Endothelial cell of umbilical vein (primary cell): ENCODE data around the gene FTO. TPM values are rescaled to one million over a fixed set of nuclear protein-coding genes. Genes with fewer than 3 reads are reported as not detected.

ENCODE experiments used
- BruUV-seq: library from RNA; stranded (reverse); fragments of 400-500 nt; replicated peaks from 2 replicates; lab custom pipeline; 2021; lab: Mats Ljungman, UMichigan
- CTCF ChIA-PET: fragments of 300-600, 350-600 bp; sonication (Branson Sonifier 250); formaldehyde crosslinking; loops from one replicate; lab custom pipeline; 2021; ENCODE audit warnings: antibody characterized with exemption, inconsistent platforms; lab: Charles Lee
- POLR2A ChIA-PET: fragments of 300-600, 350-600 bp; sonication (Branson Sonifier 250); formaldehyde crosslinking; loops from one replicate; lab custom pipeline; 2021; ENCODE audit warnings: antibody characterized with exemption, inconsistent platforms; lab: Charles Lee
- DNase-seq: peaks from one replicate; pipeline ENCODE4 v3.0.0-alpha.2; 2011; ENCODE audit warnings: low read depth, low spot score
- FAIRE-seq: peaks from 2 replicates; lab custom pipeline; 2011; peaks lifted over from hg19 to GRCh38; lab: Jason Lieb, UNC
- H2AFZ ChIP-seq: 2 replicates; pipeline ENCODE4 v1.6.0; 2012; ENCODE audit warnings: low read depth, low read length, control low read depth, inconsistent platforms
- H3K27ac ChIP-seq: 2 replicates; pipeline ENCODE4 v1.5.1; 2011; ENCODE audit warnings: low read depth, mild to moderate bottlenecking, control low read depth, low read length, moderate library complexity; ENCODE audit not compliant: insufficient read depth
- H3K27me3 ChIP-seq, 2 experiments: 2 replicates each; pipeline versions ENCODE4 v1.6.0 to v1.6.1; 2011; ENCODE audit warnings: low read length in 2 of 2, mixed read lengths in 1 of 2; ENCODE audit not compliant: control insufficient read depth in 2 of 2, insufficient read depth in 2 of 2
- H3K36me3 ChIP-seq, 2 experiments: 2 replicates in 1 of 2; 3 replicates in 1 of 2; pipeline ENCODE4 v1.5.1; 2011; ENCODE audit warnings: low read length in 2 of 2, mild to moderate bottlenecking in 1 of 2, moderate library complexity in 1 of 2; ENCODE audit not compliant: control insufficient read depth in 2 of 2, insufficient read depth in 2 of 2; ENCODE audit errors: extremely low read depth in 1 of 2
- H3K4me1 ChIP-seq: 3 replicates; pipeline ENCODE4 v1.5.1; 2011; ENCODE audit warnings: mild to moderate bottlenecking, low read length; ENCODE audit not compliant: control insufficient read depth, insufficient read depth; ENCODE audit errors: extremely low read depth
- H3K4me2 ChIP-seq: 2 replicates; pipeline ENCODE4 v1.6.1; 2011; ENCODE audit warnings: low read length, control low read depth, mixed read lengths; ENCODE audit not compliant: insufficient read depth
- H3K4me3 ChIP-seq, 3 experiments: fragments of 200-600 bp in 1 of 3; sonication (generic), shearing (Covaris generic) in 1 of 3; replicated peaks in 1 of 3; 2 replicates each; pipeline ENCODE4 v1.5.1; 2011 to 2016; ENCODE audit warnings: control low read depth in 3 of 3, low read length in 3 of 3, mild to moderate bottlenecking in 2 of 3, inconsistent platforms in 1 of 3, low read depth in 1 of 3, moderate library complexity in 1 of 3; ENCODE audit not compliant: insufficient read depth in 1 of 3
- H3K79me2 ChIP-seq: 2 replicates; pipeline ENCODE4 v1.6.0; 2012; ENCODE audit warnings: low read length, inconsistent platforms; ENCODE audit not compliant: control insufficient read depth, insufficient read depth
- H3K9ac ChIP-seq: replicated peaks from 2 replicates; pipeline ENCODE3; 2011; ENCODE audit warnings: low read length, control low read depth; ENCODE audit not compliant: insufficient read depth; ENCODE audit errors: extremely low read depth
- H3K9me1 ChIP-seq: replicated peaks from 3 replicates; pipeline ENCODE4 v1.6.0; 2011; ENCODE audit warnings: mild to moderate bottlenecking, low read length; ENCODE audit not compliant: control insufficient read depth, insufficient read depth; ENCODE audit errors: extremely low read depth
- H3K9me3 ChIP-seq: replicated peaks from 2 replicates; pipeline ENCODE4 v1.5.1; 2012; ENCODE audit warnings: low read length, inconsistent platforms; ENCODE audit not compliant: control insufficient read depth, insufficient read depth
- H4K20me1 ChIP-seq: replicated peaks from 2 replicates; pipeline ENCODE3; 2011; ENCODE audit warnings: mild to moderate bottlenecking, low read length; ENCODE audit not compliant: control insufficient read depth, insufficient read depth; ENCODE audit errors: extremely low read depth
- EZH2 ChIP-seq: IDR thresholded peaks from 2 replicates; pipeline ENCODE4 v1.6.1; 2012; ENCODE audit warnings: borderline replicate concordance, low read depth, mild to moderate bottlenecking, moderate library complexity, low read length, inconsistent platforms; ENCODE audit not compliant: severe bottlenecking
- FOS ChIP-seq: IDR thresholded peaks from 2 replicates; pipeline ENCODE4 v1.6.1; 2011; ENCODE audit warnings: mild to moderate bottlenecking, low read length, moderate library complexity, borderline replicate concordance; ENCODE audit not compliant: insufficient read depth
- GATA2 ChIP-seq: IDR thresholded peaks from 2 replicates; pipeline ENCODE4 v1.7.0; 2011; ENCODE audit warnings: low read depth, mild to moderate bottlenecking, moderate library complexity, mixed read lengths, low read length; ENCODE audit not compliant: insufficient read length, insufficient read depth
- JUN ChIP-seq: IDR thresholded peaks from 2 replicates; pipeline ENCODE4 v1.6.1; 2011; ENCODE audit warnings: borderline replicate concordance, low read depth; ENCODE audit not compliant: insufficient read length, insufficient read depth
- MYC ChIP-seq: IDR thresholded peaks from one replicate; pipeline ENCODE4 v1.6.1; 2011; ENCODE audit warnings: mild to moderate bottlenecking, low read depth, low read length
- POLR2AphosphoS5 ChIP-seq: IDR thresholded peaks from 2 replicates; pipeline ENCODE4 v1.6.1; 2012; ENCODE audit warnings: low read depth, mild to moderate bottlenecking, control low read depth, low read length, moderate library complexity; ENCODE audit not compliant: insufficient read depth
- dilution Hi-C: fragments of 300-500 bp; cut with MboI; formaldehyde crosslinking; loops from one replicate; pipeline ENCODE4 v1.15.0; 2019; ENCODE audit warnings: low sequenced_read_pairs; ENCODE audit not compliant: extremely low pct_ligation_motif_present
- intact Hi-C: fragments of 100-400 bp; cut with micrococcal nuclease; formaldehyde crosslinking; loops from one replicate; pipeline ENCODE4 v1.10.0; 2022
- polyA plus RNA-seq, 4 experiments: library from polyadenylated mRNA; depleted of rRNA in 3 of 4; stranded (reverse) in 3 of 4; unstranded in 1 of 4; fragments of >200 nt; gene quantifications; 2 replicates each; pipeline versions ENCODE4 v1.2.1 to v1.2.3, GENCODE V29; 2011 to 2012; ENCODE audit warnings: missing spikeins in 1 of 4
- total RNA-seq: library from RNA; stranded (reverse); gene quantifications from 2 replicates; pipeline ENCODE4 v1.2.3, GENCODE V29; 2021
- TF ChIP-seq, protein P1 (sequence below), 2 donors: IDR thresholded peaks; 1 replicate in 1 of 2; 2 replicates in 1 of 2; pipeline ENCODE4 v1.5.1; 2011; ENCODE audit warnings: low read length in 2 of 2, mild to moderate bottlenecking in 2 of 2, moderate library complexity in 2 of 2, control low read depth in 1 of 2, inconsistent platforms in 1 of 2, low read depth in 1 of 2; ENCODE audit not compliant: insufficient read depth in 1 of 2; ENCODE audit errors: extremely low read depth in 1 of 2

Gene FTO
- total and polyA plus RNA-seq, 2 donors (not counting 3 experiments of a cell fraction or from before 2014, with no cell fraction given) = 48.6 to 87.1 TPM

DNA sequence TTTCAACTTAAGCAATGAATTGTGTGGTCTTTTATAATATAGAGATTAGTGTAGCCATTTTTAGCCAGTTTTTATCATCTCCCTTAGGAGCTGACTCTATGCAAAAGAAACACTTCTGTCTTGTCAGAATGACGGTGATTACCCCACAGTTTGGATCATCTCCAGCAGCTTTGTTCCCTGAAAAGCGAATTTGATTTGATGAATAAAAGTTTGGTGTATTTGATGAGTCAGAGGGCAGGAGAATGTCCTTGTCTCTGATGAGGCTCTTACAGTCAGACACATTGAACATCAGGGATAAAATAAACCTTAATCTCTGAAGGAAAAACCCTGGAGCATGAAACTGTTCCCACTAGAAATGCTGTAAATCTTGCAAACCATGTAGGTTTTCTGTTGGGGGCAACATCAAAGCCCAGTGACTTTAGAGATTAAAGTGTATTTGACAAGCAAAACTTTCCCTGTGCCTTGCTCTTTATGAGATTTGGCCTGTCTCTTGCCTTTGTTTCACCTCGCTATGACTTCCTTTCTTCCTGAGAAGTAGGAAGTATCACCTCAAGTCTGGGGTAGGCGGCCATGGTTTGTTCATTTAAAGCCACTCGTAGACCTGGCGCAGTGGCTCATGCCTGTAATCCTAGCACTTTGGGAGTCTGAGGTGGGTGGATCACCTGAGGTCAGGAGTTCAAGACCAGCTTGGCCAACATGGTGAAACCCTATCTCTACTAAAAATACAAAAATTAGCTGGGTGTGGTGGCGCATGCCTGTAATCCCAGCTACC lies 209.3 kb downstream of the FTO start:
- Histone ChIP-seq H3K36me3 (no peaks in the 10 kb centered on the region), H3K4me2 (no peak overlapping the region), H3K79me2 (no peaks in the 10 kb centered on the region), H2AFZ (no peak overlapping the region), H3K27ac (no peak overlapping the region), H3K27me3 (no peaks in the 10 kb centered on the region), H3K9me1 (no peaks in the 10 kb centered on the region), H3K9me3 (no peaks in the 10 kb centered on the region), H3K4me1 (no peaks in the 10 kb centered on the region), H3K4me3 (no peak overlapping the region), H4K20me1 (no peaks in the 10 kb centered on the region), H3K9ac (no peak overlapping the region)
- dilution Hi-C loops = no loop called here
- BruUV-seq = no TSS peak
- FAIRE-seq (peak; percentile 18), DNase-seq (no peak)
- ChIA-PET CTCF (no interaction called here), POLR2A (no interaction called here)
- TF ChIP-seq JUN (no peak), FOS (no peak), MYC (no peak), POLR2AphosphoS5 (no peak)
- intact Hi-C loops = no loop called here

DNA sequence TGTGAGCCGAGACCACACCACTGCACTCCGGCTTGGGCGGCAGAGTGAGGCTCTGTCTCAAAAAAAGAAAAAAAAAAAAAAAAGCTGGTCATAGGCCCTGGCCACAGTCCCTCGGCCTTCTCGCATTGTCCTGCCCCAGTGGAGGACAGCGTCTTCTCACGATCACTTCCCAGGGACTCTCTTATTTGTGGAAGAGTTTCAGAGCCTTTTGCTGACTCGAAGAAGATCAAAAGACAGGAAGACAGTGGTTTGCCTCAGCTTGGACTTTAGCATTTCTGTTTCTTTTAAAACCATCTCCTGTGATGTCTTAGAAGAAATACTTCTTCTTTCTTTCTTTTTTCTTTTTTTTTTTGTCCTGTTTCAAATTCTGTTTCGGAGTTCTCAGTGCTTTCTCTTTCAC lies 210.0 kb downstream of the FTO start:
- Histone ChIP-seq H2AFZ (no peak overlapping the region), H3K9me3 (no peaks in the 10 kb centered on the region), H3K27me3 (no peaks in the 10 kb centered on the region), H3K79me2 (no peaks in the 10 kb centered on the region), H3K4me1 (no peaks in the 10 kb centered on the region), H3K27ac (no peak overlapping the region), H3K4me3 (no peak overlapping the region), H3K4me2 (no peak overlapping the region), H4K20me1 (no peaks in the 10 kb centered on the region), H3K36me3 (no peaks in the 10 kb centered on the region), H3K9me1 (no peaks in the 10 kb centered on the region), H3K9ac (no peak overlapping the region)
- FAIRE-seq (no peak), DNase-seq (no peak)
- dilution Hi-C loops (no loop called here), intact Hi-C loops (no loop called here)
- TF ChIP-seq GATA2 (no peak), POLR2AphosphoS5 (no peak), FOS (no peak), JUN (no peak), EZH2 (no peak)
- TF ChIP-seq, protein P1, sequence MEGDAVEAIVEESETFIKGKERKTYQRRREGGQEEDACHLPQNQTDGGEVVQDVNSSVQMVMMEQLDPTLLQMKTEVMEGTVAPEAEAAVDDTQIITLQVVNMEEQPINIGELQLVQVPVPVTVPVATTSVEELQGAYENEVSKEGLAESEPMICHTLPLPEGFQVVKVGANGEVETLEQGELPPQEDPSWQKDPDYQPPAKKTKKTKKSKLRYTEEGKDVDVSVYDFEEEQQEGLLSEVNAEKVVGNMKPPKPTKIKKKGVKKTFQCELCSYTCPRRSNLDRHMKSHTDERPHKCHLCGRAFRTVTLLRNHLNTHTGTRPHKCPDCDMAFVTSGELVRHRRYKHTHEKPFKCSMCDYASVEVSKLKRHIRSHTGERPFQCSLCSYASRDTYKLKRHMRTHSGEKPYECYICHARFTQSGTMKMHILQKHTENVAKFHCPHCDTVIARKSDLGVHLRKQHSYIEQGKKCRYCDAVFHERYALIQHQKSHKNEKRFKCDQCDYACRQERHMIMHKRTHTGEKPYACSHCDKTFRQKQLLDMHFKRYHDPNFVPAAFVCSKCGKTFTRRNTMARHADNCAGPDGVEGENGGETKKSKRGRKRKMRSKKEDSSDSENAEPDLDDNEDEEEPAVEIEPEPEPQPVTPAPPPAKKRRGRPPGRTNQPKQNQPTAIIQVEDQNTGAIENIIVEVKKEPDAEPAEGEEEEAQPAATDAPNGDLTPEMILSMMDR (IDR thresholded peaks at IDR 0.05; ENCODE audit: extremely low read depth in 1 of 2, insufficient read depth in 1 of 2, low read depth in 1 of 2, low read length in 2 of 2) = no peak
- ChIA-PET CTCF (no interaction called here), POLR2A (no interaction called here)
- no TSS peak for BruUV-seq
